ENCODE results near the gene C19orf18.
"Not testable (repeated sequence)": the region's sequence is repeated elsewhere in the genome, so short reads cannot be mapped to it uniquely, and the experiment has no call there.

The C19orf18 gene

DNA sequence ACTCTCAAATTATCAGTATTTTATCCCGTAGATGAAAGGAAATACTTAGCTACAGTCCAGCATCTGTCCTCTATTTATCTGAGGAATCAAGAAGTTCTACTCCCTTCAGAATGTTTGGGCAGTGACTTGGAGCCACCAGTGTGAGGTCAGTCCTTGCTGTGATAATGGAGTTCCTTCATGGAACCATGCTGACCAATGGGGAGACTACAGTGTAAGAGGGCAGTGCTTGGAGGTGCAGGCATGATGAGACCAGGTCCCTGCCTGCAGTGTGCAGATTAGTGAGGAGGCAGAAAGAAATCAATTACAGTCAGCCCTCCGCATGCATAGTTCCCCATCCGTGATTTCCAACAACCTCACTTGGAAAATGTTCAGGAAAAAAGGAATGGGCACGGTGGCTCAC, at the start of gene C19orf18:
Gene C19orf18, minus strand, starts transcription at position 101 of the 400 bp plus-strand sequence. CDS start 102 bp downstream, outside the sequence.
- DNase-seq, result no peak

DNA sequence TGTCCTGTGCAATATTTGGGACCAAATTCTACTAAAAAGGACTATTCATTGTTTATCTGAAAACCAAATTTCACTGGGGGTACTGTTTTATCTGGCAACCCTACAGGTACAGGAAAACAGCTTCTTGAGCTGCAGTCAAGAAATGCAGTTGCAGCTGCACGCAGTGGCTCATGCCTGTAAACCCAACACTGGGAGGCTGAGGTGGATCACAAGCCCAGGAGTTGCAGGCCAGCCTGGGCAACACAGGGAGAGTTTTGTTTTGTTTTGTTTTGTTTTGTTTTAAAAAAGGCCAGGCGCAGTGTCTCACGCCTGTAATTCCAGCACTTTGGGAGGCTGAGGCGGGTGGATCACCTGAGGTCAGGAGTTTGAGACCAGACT, 47.9 kb upstream of the C19orf18 start:
- DNase-seq, result no peak

DNA sequence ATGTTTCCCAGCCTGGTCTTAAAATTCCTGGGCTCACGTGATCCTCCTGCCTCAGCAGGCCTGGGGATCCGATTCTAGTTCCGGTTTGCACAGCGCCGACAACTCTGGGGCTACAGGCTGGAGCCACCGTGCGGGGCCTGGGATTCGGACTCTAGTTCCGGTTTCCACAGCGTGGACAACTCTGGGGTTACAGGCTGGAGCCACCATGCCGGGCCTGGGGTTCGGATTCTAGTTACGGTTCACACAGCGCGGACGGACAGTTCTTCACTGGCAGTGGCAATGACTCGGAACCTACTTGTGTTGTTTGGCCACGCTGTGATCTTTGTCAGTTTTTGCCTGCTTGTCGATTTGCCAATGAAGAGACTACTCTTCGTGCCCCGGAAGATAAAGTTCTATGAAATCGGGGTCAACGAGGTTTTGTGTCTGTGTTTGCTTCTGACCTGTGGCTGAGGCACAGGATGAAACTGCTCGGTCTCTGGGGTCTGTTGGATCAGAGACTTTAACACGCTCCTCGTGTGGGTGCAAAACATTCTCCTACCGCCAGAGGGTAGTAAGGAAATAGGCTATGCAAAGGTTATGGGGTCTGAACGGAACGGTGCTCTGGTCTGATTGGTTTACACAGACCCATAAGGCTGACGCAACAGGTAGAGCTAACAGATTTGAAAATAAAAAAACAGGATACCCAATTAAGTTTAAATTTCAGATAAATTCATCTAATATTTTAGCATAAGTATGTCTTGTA, 47.4 kb upstream of the C19orf18 start:
- DNase-seq, result peak; percentile 1

DNA sequence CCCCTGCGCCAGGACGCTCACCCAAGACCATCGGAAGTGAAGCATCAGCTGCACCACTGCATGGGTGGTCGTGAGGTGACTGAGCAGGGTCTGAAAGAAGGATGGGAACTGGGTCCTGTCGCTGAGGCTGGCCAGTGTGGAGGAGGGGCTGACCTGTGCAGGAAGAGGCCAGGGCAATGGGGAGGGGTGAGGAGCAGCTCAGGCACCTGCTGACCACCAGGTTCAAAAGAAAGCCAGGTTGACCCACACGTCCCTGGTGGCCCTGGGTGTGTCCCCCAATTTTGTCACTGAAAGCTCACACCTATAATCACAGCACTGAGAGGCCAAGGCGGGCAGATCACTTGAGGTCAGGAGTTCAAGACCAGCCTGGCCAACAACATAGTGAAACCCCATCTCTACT, 45.8 kb upstream of the C19orf18 start:
- DNase-seq, result no peak

DNA sequence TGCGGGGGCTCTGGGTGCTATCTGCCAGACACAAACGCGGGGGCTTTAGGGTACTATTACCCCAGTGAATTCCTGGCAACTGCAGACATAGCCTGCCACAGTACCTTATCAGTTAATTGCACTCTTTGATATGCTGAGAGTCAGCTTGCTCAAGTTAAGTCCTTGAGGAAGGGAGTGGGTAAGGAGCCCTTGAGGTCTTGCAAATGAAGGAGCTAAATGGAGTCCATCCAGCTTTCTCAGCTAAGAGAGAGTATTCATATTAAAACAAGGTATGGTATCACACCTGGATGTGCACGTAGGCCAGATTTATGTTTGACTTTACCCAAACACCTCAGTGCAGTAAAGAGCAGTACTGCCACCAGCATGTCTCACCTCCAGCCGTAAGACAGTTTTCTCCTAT, 39.8 kb upstream of the C19orf18 start:
- DNase-seq, result no peak

DNA sequence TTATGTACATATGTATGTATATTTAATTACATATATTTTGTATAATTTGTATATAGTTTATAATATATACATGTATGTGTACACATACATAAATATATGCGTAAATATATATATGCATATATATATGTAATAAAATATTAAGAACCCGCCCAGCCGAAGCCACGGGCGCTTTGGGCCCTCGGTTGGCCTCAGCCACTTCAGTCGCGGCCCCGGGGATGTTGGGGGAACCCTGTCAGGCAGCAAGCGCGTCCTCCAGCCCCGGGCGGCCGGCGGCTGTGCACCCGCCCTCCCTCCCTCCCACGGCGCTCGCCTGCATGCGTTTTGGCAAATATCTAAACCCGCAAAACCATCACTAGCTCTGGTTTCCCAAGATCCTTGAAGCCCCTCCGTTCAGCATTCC, 36.2 kb upstream of the C19orf18 start:
- no peak for DNase-seq

DNA sequence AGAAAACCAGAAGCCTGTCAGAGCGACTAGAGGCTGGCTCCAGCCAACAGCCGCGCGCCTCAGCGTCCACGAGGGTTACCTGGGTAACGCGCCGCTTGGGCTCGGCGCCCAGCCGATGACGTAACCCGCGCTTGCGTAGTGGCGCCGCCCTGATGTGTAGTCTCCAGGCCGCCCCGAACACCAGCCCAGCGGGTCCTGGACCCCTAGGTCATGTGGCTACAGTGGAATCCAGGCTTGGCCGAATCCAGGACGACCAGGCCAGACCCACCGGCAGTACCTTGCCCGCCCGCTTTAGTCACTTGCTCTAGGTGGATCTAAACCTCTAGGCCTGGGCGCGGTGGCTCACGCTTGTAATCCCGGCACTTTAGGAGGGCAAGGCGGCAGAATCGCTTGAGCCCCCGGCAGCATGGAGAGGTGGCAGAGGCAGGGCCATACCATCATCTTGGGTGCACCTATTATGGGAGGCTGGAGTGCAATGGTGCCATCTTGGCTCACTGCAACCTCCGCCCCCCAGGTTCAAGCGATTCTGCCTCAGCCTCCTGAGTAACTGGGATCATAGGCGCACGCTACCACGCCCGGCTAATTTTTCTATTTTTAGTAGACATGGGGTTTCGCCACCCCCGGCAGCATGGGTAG, 35.5 kb upstream of the C19orf18 start:
- DNase-seq, result no peak

DNA sequence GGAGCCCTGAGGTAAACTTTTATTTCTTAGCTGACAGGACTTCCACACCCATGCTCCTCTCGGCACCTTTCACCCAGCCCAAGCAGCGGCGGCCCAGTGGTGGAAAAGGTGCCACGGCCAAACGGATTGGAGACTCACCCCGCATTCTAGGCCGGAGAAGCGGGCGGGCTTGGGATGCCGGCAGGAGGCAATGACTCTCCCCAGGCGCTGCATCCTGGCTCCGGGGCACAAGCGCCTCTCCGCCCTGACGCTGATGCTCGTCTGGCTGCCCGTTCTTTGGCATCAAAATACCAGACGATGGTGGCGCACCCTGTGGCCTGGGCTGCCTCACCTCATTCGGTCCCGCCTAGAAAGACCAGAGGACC, 34.9 kb upstream of the C19orf18 start:
- no peak for DNase-seq

DNA sequence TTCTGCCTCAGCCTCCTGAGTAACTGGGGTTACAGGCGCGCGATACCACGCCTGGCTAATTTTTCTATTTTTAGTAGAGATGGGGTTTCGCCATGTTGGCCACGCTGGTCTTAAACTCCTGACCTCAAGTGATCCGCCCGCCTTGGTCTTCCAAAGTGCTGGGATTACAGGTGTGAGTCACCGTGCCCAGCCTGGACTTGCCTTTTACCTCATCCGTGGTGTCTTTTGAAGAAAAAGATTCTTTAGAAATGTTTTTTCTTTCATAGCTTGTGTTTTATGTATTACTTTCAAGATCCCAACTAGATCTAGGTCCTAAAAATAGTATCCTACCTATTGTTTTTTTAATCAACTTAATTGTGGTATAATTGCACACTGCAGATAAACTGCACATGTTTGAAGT, 34.5 kb upstream of the C19orf18 start:
- DNase-seq, result not testable (repeated sequence)

DNA sequence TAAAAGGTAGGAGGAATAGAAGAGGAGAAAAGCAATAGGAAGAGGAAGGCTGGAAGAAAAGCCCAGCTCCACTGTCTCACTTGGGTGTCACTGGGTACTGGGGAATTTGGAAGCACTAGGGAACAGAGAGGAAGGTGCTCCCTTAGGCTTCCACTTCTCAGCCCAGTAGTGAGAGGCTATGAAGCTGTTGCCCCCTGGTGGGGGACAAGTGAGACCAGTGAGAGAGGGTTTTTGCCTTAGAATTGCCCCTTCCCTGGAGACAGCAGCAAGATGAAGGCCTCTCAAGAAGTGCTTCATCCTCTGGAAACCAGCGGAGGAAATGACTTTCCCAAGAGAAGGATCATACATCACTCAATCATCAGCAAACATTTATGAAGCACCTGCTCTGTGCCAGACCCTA, 33.0 kb upstream of the C19orf18 start:
- no peak for DNase-seq

DNA sequence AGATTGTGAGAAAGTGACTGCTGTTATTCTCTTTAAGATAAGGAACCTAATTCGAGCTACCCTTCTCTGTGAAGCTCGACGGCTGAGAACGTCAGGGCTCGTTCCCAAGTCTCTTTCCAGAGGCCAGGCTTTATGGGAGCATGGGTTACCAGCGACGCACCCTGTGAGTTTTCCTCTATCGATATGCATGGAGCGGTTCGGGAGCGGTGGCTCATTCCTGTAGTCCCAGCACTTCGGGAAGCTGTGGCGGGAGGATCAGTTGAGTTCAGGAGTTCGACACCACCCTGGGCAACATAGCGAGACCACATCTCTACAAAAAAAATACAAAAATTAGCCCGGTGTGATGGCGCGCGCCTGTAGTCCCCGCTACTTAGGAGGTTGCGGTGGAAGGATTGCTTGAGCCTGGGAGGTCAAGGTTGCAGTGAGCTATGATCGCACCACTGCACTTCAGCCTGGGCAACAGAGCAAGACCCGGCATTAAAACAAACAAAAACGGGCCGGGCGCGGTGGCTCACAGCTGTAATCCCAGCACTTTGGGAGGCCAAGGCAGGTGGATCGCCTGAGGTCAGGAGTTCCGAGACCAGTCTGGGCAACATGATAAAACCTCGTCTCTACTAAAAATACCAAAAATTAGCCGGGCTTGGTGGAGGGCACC, 29.0 kb upstream of the C19orf18 start:
- no peak for DNase-seq

DNA sequence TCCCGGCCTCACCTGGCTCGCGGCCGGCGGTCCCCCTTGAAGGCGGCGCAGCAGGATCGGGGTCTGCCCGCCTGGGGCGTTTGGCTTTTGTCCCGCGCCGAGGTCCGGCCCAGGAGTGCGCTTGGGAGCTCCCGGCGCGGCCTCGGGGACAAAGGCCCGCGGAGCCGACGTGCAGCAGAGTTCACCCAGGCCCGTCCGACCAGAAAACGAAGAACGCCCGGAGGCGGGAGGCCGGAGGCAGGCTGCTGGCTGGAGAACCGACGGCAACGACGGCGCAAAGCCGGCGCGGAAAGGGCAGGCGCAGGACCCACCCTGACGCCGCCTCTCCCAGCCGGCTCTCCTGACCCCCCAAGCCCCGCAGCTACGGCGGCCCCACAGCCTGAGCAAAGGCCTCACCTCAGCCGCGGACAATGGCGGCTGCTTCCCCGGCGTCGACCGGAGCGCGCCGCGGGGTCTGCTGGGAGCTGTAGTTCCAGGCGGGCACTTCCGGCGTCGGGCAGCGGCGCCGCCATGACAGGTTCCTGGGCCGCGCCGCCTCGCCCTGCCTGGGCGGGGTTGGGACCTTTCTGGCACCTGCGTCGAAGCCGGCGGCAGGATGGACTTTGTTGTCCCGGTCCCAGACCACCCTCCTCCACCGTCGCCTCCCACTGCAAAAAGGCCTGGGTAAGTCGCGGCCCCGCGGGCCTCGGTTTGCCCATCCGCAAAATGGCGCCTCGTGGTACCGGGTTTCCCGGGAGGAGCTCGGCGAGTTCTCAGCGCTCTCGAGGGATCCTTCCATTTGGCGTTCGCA, 28.2 kb upstream of the C19orf18 start, which contains the start of gene ZNF606:
Gene ZNF606, minus strand, starts transcription at position 437 of the 790 bp plus-strand sequence. CDS start 1,501 bp downstream, outside the sequence.
- peak; percentile 78 for DNase-seq

DNA sequence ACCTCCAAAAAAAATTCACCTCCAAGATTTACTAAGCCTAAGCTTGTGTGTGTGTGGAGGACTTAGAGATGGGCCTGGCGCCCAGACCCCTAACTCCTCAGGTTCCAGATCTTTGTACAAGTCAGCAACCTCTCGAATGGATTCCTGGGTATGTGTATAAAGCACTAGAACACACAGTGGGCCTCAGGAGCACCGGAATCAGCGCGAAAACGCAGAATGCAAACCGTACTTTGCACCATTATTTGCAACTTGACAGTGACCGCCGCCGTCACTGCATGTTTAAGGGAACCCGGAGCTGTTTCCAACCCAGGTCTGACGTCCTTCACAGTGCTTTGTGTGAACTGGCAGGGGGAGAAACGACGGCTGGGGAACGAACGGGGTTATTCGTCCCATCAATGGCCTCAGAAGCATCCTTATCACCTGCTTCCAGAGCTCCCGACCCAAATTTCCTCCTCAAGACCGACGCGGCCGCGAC, 27.6 kb upstream of the C19orf18 start:
- no peak for DNase-seq

DNA sequence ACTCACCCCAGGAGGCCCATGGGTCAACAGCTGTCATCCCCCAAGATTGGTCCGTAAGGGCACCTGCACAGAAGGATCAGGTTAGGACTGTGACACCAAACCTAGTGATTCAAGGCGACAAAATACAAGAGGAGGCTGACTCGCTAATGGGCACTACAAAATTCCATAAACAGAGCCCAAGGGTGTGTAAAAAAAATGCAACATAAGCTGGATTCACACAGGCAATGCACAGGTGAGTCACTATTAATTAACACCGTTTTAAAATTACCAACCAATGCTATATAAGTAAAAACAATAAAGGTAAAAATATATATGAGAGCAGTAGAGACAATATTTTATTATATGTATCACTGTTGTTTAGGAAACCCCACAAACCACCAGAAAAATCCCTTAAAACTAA, 26.3 kb upstream of the C19orf18 start:
- no peak for DNase-seq

DNA sequence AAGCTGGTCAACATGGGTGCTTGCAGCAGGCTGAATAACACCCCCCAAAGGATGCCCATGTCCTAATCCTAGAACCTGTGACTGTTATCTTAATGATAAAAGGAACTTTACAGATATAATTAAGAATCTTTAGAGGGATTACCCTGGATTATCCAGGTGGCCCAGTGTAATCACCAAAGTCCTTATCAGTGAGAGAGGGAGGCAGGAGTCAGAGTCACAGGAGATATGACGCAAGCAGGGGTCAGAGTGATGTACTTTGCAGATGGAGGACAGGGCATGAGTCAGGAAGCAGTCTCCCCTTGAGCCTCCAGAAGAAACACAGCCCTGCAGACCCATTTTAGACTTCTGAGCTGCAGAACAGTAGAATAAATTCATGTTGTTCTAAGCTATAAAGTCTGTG, 18.5 kb upstream of the C19orf18 start:
- no peak for DNase-seq

DNA sequence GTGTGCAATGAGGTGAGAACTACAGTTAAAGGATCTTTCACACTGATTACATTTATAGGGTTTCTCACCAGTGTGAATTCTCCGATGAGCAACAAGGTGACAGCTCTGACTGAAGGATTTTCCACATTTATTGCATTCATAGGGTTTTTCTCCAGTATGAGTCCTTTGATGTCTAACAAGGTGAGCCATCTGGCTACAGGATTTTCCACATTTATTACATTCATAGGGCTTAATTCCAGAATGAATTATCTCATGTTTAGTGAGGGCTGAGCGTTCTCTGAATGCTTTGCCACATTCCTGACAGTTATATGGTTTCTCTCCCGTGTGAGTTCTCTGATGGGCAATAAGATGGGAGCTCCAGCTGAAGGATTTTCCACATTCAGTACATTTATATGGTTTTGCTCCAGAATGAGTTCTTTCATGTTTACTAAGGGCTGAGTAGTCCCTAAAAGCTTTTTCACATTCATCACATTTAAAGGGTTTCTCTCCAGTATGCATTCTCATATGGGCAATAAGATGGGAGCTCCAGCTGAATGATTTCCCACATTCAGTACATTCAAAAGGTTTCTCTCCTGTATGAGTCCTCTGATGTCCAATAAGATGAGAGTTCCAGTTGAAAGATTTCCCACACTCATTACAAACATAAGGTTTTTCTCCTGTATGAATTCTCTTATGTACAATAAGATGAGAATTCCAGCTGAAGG, 4.4 kb upstream of the C19orf18 start:
- DNase-seq, result no peak

DNA sequence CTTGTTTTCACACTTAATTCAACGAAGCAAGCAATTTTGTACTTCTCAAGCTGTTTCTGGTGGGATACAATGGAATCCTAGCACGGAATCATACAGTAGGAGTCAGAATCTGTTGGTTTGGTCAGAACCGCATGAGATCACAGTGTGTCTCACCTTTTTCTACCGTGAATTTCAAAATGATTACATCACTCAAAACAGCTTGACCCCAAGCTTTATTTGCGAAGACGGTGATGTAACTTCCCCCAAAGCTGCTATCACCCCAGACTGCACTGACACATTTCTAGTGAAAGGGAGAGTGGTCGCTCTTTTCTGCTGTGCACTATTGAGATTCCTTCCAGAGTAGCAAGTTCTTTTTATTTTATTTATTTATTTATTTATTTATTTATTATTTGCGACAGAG, 9.6 kb downstream of the C19orf18 start:
- DNase-seq, result no peak

DNA sequence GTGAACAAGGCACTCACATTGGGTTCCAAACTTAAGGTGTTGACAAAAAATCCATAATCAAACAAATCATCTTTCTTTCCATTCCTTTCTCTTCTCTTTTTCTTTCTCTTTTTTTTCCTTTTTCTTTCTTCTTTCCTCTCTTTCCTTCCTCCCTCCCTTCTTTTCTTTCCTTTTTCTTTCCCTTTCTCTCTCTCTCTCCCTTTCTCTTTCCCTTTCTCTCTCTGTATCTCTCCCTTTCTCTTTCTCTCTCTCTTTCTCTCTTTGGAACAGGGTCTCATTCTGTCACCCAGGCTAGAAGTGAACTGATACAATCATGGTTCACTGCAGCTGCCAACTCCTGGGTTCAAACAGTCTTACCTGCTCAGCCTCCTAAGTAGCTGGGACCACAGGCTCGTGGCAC, 12.5 kb downstream of the C19orf18 start:
- no peak for DNase-seq

DNA sequence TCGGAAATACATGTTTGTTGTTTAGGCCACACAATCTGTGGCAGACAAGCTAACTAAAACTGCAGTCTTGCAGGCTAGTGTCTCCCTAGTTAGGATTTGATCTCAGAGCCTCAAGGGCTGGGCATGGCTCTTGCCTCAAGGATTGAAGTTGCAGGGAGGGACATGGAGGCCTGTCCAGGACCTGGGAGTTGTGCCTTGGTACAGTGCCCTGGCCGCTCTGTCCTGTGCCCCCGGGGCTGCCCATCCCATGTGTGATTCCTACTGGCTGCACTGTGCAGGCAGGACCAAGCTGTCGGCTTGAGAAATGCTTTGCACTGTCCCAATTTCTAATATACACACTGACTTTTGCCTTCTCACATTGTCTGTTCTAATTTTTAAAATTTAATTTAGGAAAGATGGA, 19.3 kb downstream of the C19orf18 start:
- DNase-seq, result no peak

DNA sequence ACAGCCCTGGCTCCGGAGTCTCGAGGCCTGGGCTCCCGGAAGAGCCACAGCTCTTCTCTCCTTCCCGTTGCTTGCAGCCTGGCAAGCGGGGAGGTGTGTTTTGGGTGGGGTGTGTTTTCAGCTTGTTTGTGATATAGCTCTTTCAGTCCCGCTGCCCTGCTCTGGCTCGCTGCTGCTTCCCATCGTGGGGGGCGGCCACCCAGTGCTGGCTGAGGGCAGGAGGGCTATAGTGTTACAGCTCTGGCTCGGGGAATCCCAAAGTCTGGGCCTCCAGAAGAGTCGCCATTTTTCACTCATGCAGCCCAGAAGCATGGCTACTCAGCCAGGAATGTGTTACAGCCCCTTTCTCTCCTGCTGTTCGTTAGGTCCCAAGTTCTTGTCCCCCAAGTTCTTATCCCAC, 24.6 kb downstream of the C19orf18 start:
- no peak for DNase-seq

DNA sequence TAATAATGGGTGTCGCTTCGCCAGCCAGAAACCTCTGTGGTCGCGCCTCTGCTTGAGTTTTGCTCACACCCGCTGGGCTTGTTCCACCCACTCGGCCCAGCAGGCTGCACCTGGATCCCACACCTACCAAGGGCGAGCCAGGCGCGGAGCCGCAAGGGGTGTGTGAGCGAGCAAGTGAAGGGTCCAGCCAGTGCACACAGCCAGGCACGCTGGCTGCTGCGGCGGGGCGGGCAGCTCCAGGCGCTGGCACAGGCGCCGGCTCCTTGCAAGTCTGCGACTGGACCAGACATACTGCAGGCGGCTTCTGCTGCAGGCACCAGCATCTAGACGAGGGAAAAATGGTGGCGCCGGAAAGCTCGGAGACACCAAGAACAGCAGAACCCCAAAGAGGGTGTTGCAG, 25.0 kb downstream of the C19orf18 start:
- DNase-seq, result no peak

DNA sequence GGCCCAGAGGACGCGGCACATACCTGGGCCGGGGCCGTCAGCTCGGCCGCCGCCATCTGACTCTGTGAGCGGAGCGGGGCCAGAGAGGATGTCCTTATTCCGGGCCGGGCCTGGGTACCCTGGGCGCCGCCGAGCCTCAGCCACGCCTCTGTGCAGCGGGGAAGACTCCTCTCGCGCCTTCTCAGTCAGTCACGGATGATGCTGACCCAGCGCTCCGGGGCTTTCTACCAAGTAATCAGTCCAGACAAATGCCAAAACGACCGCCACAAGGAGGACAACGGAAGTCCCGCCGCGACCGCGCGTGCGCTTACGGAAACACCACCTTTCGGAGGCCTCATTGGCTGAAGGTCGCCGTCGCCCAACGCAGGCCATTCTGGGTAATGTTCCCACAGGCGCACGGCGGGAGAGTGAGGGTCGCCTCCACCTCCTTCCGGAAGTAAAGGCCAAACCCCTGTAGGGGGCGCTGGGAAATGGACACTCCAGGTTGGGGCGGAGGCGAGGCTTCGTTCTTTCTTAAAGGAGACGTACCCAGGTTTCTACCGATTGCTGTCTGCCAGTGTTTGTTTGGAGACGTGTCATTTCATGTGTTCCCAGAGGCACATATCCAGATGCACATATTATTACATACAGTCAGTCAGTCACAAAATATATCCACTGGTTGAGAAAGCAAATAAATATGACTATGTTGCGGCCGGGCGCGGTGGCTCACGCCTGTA, 26.8 kb downstream of the C19orf18 start, which contains the start of gene ZNF256:
Gene ZNF256, minus strand, starts transcription at position 288 of the 716 bp plus-strand sequence. Its CDS starts 232 bp downstream, at position 56.
- peak; percentile 90 for DNase-seq

Measured in GDM1 (cell line).